A549 (cell line): ENCODE results near the gene NTMT2. TPM values are rescaled to one million over a fixed set of nuclear protein-coding genes. Genes with fewer than 3 reads are reported as not detected.

ENCODE experiments used
- ATAC-seq, 2 experiments: fragments of 200-7000 bp in 1 of 2; fragments of >200 bp in 1 of 2; cut with Nextera tagmentation in 1 of 2; cut with Tn5 transposase in 1 of 2; 3 replicates each; pipeline versions ENCODE4 v1.8.0 to v1.9.1; 2018 to 2020; ENCODE audit warnings: mild to moderate bottlenecking in 1 of 2, moderate library complexity in 1 of 2
- CTCF ChIA-PET: fragments of 300-600 bp; sonication (Branson Sonifier 250); formaldehyde crosslinking; extraction: SDS; loops from one replicate; lab custom pipeline; 2021; ENCODE audit warnings: antibody characterized with exemption, inconsistent platforms; lab: Yijun Ruan, JAX
- POLR2A ChIA-PET: fragments of 350-600 bp; formaldehyde crosslinking; extraction: SDS; loops from one replicate; lab custom pipeline; 2021; ENCODE audit warnings: antibody characterized with exemption, inconsistent platforms; lab: Yijun Ruan, JAX
- DNase-seq, 2 experiments: peaks; one replicate each; pipeline versions ENCODE4 v3.0.0 to v3.0.0-alpha.2; 2011 to 2016; ENCODE audit warnings: low read depth in 1 of 2, low spot score in 1 of 2
- FAIRE-seq: peaks from 2 replicates; lab custom pipeline; 2011; peaks lifted over from hg19 to GRCh38; lab: Jason Lieb, UNC
- H3K27ac ChIP-seq, 2 experiments: fragments of >200 bp; sonication (Bioruptor Twin); formaldehyde crosslinking; 3 replicates each; pipeline ENCODE4 v1.5.1; 2016 to 2017
- H3K4me1 ChIP-seq: fragments of >200 bp; sonication (Bioruptor Twin); formaldehyde crosslinking; 3 replicates; pipeline ENCODE4 v1.6.1; 2016
- H3K4me2 ChIP-seq: fragments of >200 bp; sonication (Bioruptor Twin); formaldehyde crosslinking; 3 replicates; pipeline ENCODE4 v1.6.1; 2016
- H3K4me3 ChIP-seq: fragments of >200 bp; sonication (Bioruptor Twin); formaldehyde crosslinking; 3 replicates; pipeline ENCODE4 v1.5.1; 2016
- H3K9me3 ChIP-seq: fragments of >200 bp; sonication (Bioruptor Twin); formaldehyde crosslinking; 3 replicates; pipeline ENCODE4 v1.6.1; 2016
- BCL3 ChIP-seq: fragments of >200 bp; sonication (Bioruptor Twin); formaldehyde crosslinking; IDR thresholded peaks from 3 replicates; pipeline ENCODE4 v1.6.1; 2016
- CBX8 ChIP-seq: fragments of 200-600 bp; sonication (generic); IDR thresholded peaks from 2 replicates; pipeline ENCODE4 v1.6.1; 2016
- CEBPB ChIP-seq, 2 experiments: fragments of >200 bp in 1 of 2; sonication (Bioruptor Twin) in 1 of 2; formaldehyde crosslinking in 1 of 2; IDR thresholded peaks; 2 replicates each; pipeline ENCODE4 v1.6.1; 2012 to 2016
- CHD4 ChIP-seq: fragments of 200-600 bp; sonication (generic); IDR thresholded peaks from 2 replicates; pipeline ENCODE4 v1.6.1; 2016; ENCODE audit warnings: antibody characterized with exemption, mild to moderate bottlenecking, borderline replicate concordance
- EHF ChIP-seq: fragments of 250-450 bp; sonication (Bioruptor Pico); IDR thresholded peaks from 2 replicates; pipeline ENCODE4 v1.5.0; 2020; ENCODE audit warnings: mild to moderate bottlenecking
- EHMT2 ChIP-seq: fragments of 200-600 bp; sonication (generic); IDR thresholded peaks from 2 replicates; pipeline ENCODE4 v1.6.1; 2016; ENCODE audit warnings: antibody characterized with exemption, low read depth, mild to moderate bottlenecking, moderate library complexity
- EP300 ChIP-seq, 2 experiments: fragments of >200 bp; sonication (Bioruptor Twin); formaldehyde crosslinking; IDR thresholded peaks; 2 replicates in 1 of 2; 3 replicates in 1 of 2; pipeline ENCODE4 v1.6.1; 2016 to 2017
- ESRRA ChIP-seq: fragments of 150-350 bp; IDR thresholded peaks from 2 replicates; pipeline ENCODE4 v1.6.1; 2014; ENCODE audit warnings: mild to moderate bottlenecking, low read length, borderline replicate concordance
- FOXS1 ChIP-seq: fragments of 250-450 bp; sonication (Bioruptor Pico); IDR thresholded peaks from 2 replicates; pipeline ENCODE4 v1.5.0; 2020; ENCODE audit warnings: mild to moderate bottlenecking, moderate library complexity
- GATA3 ChIP-seq: IDR thresholded peaks from 2 replicates; pipeline ENCODE4 v1.6.1; 2012; ENCODE audit warnings: borderline replicate concordance
- HOXA7 ChIP-seq: fragments of 250-450 bp; sonication (Bioruptor Pico); IDR thresholded peaks from 2 replicates; pipeline ENCODE4 v1.5.0; 2020; ENCODE audit warnings: mild to moderate bottlenecking, moderate library complexity
- JUNB ChIP-seq: fragments of >200 bp; sonication (Bioruptor Twin); formaldehyde crosslinking; IDR thresholded peaks from 2 replicates; pipeline ENCODE4 v1.6.1; 2016
- KDM1A ChIP-seq: fragments of 200-600 bp; sonication (generic); IDR thresholded peaks from 2 replicates; pipeline ENCODE4 v1.6.1; 2016; ENCODE audit warnings: low read depth, mild to moderate bottlenecking
- MAFK ChIP-seq: fragments of 450-650 bp; IDR thresholded peaks from 2 replicates; pipeline ENCODE4 v1.6.1; 2014; ENCODE audit not compliant: partially characterized antibody
- MAZ ChIP-seq: fragments of 150-350 bp; IDR thresholded peaks from 2 replicates; pipeline ENCODE4 v1.6.1; 2014; ENCODE audit warnings: antibody characterized with exemption, low read depth, low read length, borderline replicate concordance
- MYC ChIP-seq: IDR thresholded peaks from 2 replicates; pipeline ENCODE4 v1.6.1; 2012; ENCODE audit warnings: mild to moderate bottlenecking, inconsistent platforms, low read length, improper control_type of control experiment, borderline replicate concordance
- NPAS2 ChIP-seq: fragments of 250-450 bp; sonication (Bioruptor Pico); IDR thresholded peaks from 2 replicates; pipeline ENCODE4 v1.8.0; 2022; ENCODE audit warnings: mild to moderate bottlenecking, moderate library complexity, borderline replicate concordance
- PHF8 ChIP-seq: fragments of 200-600 bp; sonication (generic); IDR thresholded peaks from 2 replicates; pipeline ENCODE4 v1.6.1; 2016; ENCODE audit warnings: low read depth, mild to moderate bottlenecking, antibody characterized with exemption, moderate library complexity, borderline replicate concordance
- RARB ChIP-seq: fragments of 250-450 bp; sonication (Bioruptor Pico); IDR thresholded peaks from 2 replicates; pipeline ENCODE4 v1.8.0; 2021; ENCODE audit warnings: mild to moderate bottlenecking, moderate library complexity
- RFX5 ChIP-seq: fragments of 450-650 bp; IDR thresholded peaks from 2 replicates; pipeline ENCODE4 v1.7.1; 2014; ENCODE audit warnings: antibody characterized with exemption, mild to moderate bottlenecking, moderate library complexity
- TFCP2L1 ChIP-seq: fragments of 250-450 bp; sonication (Bioruptor Pico); IDR thresholded peaks from 2 replicates; pipeline ENCODE4 v1.5.0; 2021; ENCODE audit warnings: mild to moderate bottlenecking
- WGBS: methylation state at CpG from one replicate; pipeline ENCODE4 v1.1.6; 2017; ENCODE audit errors: missing lambda C conversion rate; 5-methylcytosine and 5-hydroxymethylcytosine counted together
- polyA plus RNA-seq, 4 experiments: library from polyadenylated mRNA; depleted of rRNA in 3 of 4; stranded (reverse); fragments of >200 nt; fragmentation: RNase III in 1 of 4; extraction: RNeasy Plus Mini Kit Qiagen cat#74134 plus additional on column Dnase treatment in 1 of 4; gene quantifications; 2 replicates in 3 of 4; 3 replicates in 1 of 4; pipeline ENCODE4 v1.2.3, GENCODE V29; 2011 to 2017
- TF ChIP-seq, protein P1 (sequence below): IDR thresholded peaks from 2 replicates; pipeline ENCODE4 v1.6.1; 2012
- TF ChIP-seq, protein P2 (sequence below): fragments of >200 bp; sonication (Bioruptor Twin); formaldehyde crosslinking; IDR thresholded peaks from 2 replicates; pipeline ENCODE4 v1.6.1; 2016
- TF ChIP-seq, protein P3 (sequence below): fragments of 150-350 bp; IDR thresholded peaks from 2 replicates; pipeline ENCODE4 v1.6.1; 2014; ENCODE audit warnings: low read depth, mild to moderate bottlenecking, low read length

The NTMT2 gene
- polyA plus RNA-seq, 2 of the 4 experiments (the other 2 are of a cell fraction): not detected

- H3K27ac ChIP-seq: no peak overlapping the region
- ATAC-seq: no peak
- POLR2A ChIA-PET: no interaction called here
These were observed 55.0 kb downstream of the NTMT2 start for GRCh38 chr1:170200621-170201397.

GRCh38 chr1:170203693-170204092 lies 57.9 kb downstream of the NTMT2 start:
- H3K4me2 ChIP-seq: no peak overlapping the region
- no peak overlapping the region for H3K4me3 ChIP-seq
- ChIA-PET CTCF (no interaction called here), POLR2A (no interaction called here)
- FAIRE-seq: no peak
- H3K27ac ChIP-seq: no peak overlapping the region
- no peak for DNase-seq
- no peaks in the 10 kb centered on the region for H3K4me1 ChIP-seq
- ATAC-seq: no peak
- no peaks in the 10 kb centered on the region for H3K9me3 ChIP-seq
- no peak for TF ChIP-seq EHF
- no peak for TF ChIP-seq CHD4
- no peak for TF ChIP-seq PHF8
- TF ChIP-seq CEBPB (IDR thresholded peaks at IDR 0.05): no peak
- no peak for TF ChIP-seq BCL3
- no peak for TF ChIP-seq MYC
- TF ChIP-seq RARB: no peak
- TF ChIP-seq FOXS1: no peak
- TF ChIP-seq ESRRA: no peak
- no peak for TF ChIP-seq HOXA7 (CRISPR knock-in tag)
- no peak for TF ChIP-seq MAZ

More at GRCh38 chr1:170200621-170201397, 55.0 kb downstream of the NTMT2 start:
- Histone ChIP-seq H3K9me3 (no peaks in the 10 kb centered on the region), H3K4me1 (no peaks in the 10 kb centered on the region), H3K4me3 (no peak overlapping the region), H3K4me2 (no peak overlapping the region)
- CTCF ChIA-PET: no interaction called here
- FAIRE-seq: no peak
- WGBS: 35% methylated on average over 4 of the region's 4 CpGs
- no peak for DNase-seq
- TF ChIP-seq RARB (no peak), JUNB (no peak), PHF8 (no peak), EHMT2 (no peak)

DNA sequence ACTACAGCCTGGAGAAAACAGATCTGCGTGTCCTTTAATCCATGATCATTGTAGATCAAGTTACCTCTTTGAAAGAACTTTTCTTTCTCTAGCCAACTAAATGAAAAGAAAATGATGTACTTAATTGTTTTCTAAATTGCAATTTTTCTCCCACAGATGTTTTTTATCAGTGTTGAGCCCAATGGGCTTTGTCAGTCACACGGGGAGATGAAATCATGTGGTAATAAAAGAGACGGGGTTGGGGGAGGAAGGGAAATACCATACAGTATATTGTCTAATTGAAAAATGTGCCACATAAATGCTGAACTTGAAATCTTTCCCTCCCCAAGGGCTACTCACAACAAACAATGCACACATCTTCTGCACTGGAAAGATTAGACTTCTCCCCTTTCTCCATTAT lies 58.4 kb downstream of the NTMT2 start:
- Histone ChIP-seq H3K4me1 (no peaks in the 10 kb centered on the region), H3K4me2 (no peak overlapping the region)
- DNase-seq (no peak), ATAC-seq (no peak)
- POLR2A ChIA-PET: no interaction called here
- TF ChIP-seq, protein P1, sequence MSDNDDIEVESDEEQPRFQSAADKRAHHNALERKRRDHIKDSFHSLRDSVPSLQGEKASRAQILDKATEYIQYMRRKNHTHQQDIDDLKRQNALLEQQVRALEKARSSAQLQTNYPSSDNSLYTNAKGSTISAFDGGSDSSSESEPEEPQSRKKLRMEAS: no peak
- TF ChIP-seq, protein P2, sequence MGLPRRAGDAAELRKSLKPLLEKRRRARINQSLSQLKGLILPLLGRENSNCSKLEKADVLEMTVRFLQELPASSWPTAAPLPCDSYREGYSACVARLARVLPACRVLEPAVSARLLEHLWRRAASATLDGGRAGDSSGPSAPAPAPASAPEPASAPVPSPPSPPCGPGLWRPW: no peak
- TF ChIP-seq GATA3 (no peak), HOXA7 (CRISPR knock-in tag) (no peak), EP300 (IDR thresholded peaks at IDR 0.05) (no peak), TFCP2L1 (CRISPR knock-in tag) (no peak), BCL3 (no peak), ESRRA (no peak), KDM1A (no peak), MAFK (no peak), RFX5 (no peak), CHD4 (no peak), CBX8 (no peak), NPAS2 (CRISPR knock-in tag) (no peak)
- TF ChIP-seq, protein P3, sequence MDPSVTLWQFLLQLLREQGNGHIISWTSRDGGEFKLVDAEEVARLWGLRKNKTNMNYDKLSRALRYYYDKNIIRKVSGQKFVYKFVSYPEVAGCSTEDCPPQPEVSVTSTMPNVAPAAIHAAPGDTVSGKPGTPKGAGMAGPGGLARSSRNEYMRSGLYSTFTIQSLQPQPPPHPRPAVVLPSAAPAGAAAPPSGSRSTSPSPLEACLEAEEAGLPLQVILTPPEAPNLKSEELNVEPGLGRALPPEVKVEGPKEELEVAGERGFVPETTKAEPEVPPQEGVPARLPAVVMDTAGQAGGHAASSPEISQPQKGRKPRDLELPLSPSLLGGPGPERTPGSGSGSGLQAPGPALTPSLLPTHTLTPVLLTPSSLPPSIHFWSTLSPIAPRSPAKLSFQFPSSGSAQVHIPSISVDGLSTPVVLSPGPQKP: no peak
- TF ChIP-seq, all 56 proteins: peak for 0
- no peak for FAIRE-seq
- WGBS: 19% methylated on average over 3 of the region's 3 CpGs
- H3K4me3 ChIP-seq: no peak overlapping the region
- CTCF ChIA-PET: no interaction called here
- H3K9me3 ChIP-seq: no peaks in the 10 kb centered on the region
- no peak overlapping the region for H3K27ac ChIP-seq
